ENCODE measurements around the gene ENGASE.

ENGASE gene

DNA sequence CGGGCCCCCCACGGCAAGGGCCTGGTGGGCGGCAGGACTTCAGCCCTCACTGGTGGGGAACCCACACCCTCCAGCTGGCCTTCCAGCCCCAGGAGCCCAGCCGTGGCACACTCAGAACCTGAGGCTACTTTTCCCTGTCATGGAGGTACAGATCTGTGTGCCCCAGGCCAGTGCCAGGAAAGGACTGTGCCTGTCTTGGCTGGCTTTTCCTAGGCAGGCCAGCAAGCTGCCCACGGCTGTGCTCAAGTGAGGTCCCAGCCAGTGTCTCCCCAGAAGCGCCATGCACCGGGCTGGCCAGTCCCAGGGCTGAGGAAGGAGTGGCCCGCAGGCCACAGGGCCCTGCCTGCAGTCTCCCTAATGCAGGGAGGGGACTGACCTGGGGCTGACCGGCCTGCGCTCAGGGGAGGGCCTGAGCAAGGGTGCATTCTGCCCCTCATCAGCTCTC, 16.6 kb downstream of the ENGASE start:
- DNase-seq (ENCODE audit: low read depth in 2 of 2): no peak

DNA sequence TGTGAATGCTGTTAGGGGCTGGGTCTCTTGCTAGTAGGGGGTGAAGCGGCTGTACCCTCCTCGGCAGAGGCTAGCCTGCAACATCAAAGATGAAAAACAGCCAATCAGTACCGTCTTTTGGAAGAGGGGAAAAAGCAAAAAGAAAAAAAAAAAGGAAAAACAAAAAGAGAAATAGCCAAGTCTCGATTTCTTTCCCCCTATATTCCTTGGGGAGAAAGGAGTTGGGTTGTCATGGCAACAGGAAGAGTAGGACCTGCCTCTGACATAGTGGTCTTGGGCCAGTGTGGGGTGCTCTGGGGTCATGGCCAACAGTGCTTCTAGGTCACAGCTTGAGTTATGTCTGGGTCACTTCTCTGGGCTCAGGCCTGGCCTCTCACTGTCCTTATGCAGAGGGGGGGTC, 17.9 kb downstream of the ENGASE start:
- no peak for DNase-seq (ENCODE audit: low read depth in 2 of 2)

DNA sequence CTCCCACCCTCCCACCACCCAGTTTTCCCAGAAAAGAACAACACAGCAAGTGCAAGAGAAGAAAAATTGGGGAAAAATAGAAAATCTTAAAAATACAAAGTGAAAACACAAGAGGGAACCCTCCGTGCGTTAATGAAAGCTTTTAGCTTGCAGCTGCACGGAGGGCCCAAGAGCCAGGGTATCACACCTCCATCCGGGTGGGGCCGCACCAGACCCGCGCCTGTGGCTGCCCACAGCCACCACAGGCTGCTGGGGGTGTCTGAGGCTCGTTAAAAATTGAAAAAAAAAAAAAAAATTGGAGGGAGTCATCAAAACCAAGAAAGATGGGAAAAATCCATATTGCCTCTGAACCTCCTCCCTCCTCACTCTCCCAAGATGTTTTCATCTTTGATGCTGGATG, 18.6 kb downstream of the ENGASE start:
- DNase-seq (ENCODE audit: low read depth in 2 of 2): no peak

DNA sequence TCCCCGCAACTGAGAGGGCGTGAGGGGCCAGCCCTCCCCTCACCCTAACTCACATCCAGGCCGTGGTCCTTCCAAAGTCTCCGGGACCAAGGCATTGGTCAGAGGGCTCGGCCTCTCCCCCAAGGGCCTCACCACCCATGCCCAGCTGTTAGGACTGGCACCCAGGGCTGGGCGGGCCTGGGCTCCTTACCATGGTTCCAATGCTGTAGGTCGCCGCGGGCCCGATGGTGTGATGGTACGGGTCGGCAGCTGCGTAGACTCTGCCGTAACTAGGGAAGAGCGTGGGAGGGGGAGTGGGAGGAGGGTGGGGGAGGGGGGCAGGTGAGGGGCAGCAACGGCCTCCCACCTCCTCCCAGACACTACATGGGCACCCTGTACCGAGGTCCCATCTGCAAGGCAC, 19.6 kb downstream of the ENGASE start:
- DNase-seq (ENCODE audit: low read depth in 2 of 2): no peak

DNA sequence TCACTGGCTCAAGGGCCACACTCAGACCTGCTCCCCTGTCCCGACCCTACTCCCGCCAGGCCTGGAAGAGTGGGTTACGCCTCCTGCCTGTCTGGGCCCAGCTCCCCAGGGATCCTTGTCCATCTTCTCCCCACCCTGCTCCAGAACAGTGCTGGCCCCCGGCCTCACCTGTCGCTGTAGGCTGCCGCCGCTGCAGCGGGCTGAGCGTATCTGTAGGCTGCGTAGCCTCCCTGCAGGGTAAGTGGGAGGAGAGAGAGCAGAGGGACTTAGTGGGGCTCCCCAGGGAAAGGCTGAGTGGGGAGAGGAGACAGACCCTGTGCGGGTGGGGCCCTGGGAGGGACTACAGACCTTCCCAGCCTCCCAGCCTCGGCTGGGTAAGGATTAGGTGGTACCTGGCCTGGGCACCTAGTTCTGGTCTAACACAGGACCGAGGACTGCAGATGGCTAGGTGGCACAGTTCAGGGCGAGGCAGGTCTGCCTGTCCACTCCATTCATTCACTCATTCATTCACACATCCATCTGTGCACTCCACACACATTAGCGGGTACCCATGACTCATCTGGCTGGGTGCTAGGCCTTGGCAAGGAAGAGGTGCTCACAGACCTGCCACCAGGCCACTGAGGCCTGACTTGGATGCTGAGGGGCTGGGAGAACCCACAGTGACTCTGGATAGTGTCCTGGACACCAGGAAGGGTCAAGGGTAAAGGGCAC, 20.9 kb downstream of the ENGASE start:
- no peak for DNase-seq (ENCODE audit: low read depth in 2 of 2)

DNA sequence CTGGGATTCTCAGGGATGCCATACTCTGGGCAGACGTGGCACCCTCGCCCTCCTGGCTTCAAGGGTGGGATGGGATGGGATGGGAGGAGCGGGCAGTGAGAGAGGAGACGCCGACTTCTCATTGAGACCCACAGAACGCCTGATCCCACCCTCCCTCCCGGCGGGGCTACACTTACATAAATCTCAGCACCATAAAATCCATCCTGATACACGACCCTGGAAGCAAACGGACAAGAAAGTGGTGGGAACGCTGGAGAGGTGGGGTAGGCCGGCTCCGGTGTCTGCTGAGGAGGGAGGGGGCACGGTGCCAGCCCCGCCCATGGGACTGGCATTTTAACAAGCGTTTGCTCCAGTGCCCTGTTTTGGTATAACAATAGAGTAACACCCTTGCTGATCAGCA, 21.9 kb downstream of the ENGASE start:
- DNase-seq (ENCODE audit: low read depth in 2 of 2): no peak

DNA sequence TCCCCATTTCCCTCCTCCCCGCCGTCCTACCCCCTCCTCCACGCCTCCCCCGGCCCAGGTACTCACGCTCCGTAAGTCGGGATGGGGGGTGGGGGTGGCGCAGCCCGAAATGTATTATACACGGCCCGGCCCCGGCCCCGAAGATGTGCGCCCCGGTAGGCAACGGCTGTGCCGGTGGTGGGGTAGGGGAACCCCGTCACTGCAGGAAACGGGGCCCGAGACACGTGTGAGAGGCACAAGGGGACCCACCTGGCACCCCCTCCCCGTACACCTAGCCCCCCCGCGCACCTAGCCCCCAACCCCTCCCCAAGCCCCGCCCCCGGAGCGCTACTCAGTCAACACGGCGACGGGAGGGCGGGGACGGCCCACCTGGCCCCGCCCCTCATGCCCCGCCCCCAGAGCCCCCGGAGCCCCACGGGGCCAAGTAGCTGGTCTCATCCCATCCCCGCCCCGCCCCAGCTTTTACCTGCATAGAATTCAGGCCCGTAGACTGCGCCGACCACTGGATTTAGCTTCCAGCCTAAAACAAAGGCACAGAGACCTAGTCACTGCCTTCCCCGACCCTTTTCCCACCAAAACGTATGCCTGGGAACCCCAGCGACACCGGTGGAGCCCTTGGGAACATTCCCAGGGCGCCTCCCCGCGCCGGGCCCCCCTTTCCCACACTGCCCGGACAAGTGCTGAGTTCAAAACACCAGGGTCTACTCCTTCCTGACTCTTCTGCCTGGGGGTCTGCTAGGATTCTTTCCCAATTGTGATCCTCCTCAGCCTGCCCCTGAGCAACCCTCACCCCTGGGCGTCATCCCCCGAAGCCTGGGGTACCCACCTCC, 22.8 kb downstream of the ENGASE start:
- DNase-seq (ENCODE audit: low read depth in 2 of 2): no peak

DNA sequence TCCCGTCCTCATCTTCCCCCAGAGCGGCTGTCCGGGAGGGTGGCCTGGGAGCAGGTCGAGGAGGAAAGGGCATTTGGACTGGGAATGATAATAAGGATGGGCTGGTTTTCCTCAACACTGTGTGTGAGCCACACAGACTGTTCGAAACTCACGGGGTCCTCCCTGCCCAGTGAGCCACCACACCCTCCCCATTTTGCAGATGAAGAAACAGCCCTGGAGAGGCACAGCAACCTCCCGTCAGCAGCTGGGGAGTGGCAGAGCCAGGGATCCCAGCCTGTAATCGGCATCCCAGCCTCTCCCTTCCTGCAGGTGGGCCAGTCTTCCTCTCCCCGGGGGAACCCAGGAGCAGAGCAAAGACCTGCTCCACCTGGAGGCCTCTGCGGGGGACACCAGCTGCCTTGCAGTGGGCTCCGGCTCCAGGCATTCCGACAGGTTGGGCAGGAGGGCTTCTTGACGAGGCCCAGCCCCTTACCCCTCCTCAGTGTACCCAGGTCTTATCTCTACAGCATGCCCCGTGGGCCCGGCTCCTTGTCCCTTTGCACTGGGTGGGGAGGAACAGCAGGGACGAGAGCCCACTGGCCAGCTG, 23.8 kb downstream of the ENGASE start:
- DNase-seq (ENCODE audit: low read depth in 2 of 2): no peak

DNA sequence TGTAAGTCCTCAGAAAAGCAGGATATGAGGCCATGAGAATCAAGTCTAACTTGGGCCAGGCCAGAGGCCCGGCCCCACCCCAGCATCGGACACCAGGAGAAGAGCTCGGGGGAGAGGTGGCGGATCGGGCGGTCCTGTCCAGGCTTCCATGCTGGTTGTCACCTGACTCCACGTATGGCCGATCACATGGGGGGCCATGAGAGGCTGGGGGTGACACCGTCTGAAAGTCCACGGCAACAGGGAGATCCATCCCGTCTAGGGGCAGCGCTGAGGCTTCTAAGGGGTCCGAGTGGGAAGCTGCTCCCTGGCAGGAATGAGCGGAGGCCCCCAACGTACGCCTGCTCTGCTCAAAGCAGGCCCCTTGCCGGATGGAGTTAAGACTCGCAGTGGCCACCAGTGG, 25.8 kb downstream of the ENGASE start:
- no peak for DNase-seq (ENCODE audit: low read depth in 2 of 2)

DNA sequence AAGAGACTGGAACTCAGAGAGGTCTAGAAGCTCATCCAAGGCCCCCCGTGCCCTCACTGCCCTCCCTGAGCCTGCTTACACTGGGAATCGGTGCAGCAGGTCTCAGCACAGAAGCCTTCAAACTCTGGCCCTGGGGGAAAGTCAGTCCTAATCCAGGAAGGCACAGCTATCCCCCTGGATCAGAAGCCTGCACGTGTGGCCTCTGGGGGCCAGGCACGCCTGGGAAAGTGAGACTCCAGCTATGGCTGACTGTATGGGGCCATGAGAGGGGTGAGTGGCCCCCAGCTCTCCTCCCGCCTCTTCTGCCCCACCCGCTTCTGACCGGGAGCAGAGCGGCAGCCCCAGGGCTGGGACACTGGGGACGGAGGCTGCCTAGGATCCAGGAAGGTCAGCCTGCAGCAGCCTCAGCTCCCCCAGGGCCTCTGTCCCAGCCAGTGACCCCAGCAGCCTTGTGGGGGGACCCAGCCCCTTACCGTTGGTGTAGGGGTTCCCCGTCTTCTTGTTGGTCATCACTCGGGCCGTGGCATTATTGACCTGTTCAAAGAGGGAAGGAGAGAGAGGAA, 26.6 kb downstream of the ENGASE start:
- DNase-seq (ENCODE audit: low read depth in 2 of 2): no peak

DNA sequence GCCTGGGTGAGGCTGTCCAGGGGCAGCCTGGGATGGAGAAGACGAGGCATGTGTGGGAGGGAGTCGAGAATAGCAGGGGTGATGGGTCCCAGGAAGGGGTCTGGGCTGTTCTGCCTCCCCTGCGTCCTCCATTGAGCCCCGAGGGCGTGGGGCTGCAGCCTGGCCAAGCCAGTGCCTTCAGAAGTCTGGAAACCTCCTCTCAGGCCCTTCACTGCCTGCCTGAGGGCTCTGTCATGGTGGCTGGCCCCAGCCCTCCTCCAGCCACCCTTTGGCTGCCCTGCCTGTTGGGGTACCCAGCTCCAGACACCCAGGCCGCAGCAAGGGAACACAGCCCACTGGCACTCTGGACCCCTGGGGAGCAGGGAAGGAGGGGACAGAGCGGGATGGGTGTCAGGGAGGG, 27.6 kb downstream of the ENGASE start:
- no peak for DNase-seq (ENCODE audit: low read depth in 2 of 2)

DNA sequence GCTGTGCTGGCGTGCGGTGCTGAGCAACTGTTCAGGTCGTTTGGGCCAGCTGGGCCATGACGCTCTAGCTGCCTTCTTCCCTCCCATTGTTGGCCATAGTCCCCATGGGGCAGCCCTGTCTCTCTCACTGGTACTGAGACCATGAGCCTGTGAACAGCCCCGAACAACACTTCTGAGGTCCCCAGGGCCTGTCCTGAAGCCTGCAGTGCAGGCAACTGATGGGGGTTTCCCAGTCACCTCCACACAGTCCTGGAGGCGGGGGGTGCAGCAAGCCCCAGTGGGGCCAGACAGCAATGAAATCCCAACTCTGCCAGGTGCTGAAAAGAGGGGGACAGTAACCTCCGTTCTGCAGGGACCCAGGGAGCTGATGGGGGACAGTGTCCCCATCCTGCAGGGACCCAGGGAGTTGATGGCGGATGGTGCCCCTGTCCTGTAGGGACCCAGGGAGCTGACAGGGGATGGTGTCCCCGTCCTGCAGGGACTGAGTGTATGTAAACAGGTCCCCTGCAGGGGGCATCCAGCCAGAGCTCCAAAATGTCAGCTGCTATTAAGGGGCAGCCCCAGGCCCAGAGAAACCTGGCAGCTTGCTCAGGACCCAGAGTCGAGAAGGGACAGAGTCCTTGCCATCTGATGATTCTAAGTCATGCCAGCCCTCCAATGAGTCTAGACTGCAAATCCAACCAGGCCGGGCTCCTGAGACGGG, 30.4 kb downstream of the ENGASE start:
- DNase-seq (ENCODE audit: low read depth in 2 of 2): no peak

DNA sequence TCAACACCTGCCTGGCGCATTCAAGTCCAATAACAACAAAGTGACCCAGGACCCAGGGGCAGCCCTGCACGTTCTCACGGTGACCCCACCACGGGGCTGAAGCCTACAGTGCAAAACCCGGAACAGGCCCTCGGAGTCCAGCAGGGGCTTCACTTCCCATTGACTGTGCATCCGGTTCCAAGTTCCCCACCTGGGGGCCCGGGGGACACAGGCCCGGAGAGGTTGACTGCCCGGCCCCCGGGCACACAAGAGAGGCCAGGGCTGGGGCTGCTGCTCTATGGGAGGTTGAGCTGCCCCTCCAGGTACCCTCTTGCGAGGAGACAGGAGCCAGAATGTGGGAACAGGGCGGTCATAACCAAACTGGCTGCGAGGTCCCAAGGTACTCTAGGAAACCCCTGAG, 31.3 kb downstream of the ENGASE start:
- no peak for DNase-seq (ENCODE audit: low read depth in 2 of 2)

DNA sequence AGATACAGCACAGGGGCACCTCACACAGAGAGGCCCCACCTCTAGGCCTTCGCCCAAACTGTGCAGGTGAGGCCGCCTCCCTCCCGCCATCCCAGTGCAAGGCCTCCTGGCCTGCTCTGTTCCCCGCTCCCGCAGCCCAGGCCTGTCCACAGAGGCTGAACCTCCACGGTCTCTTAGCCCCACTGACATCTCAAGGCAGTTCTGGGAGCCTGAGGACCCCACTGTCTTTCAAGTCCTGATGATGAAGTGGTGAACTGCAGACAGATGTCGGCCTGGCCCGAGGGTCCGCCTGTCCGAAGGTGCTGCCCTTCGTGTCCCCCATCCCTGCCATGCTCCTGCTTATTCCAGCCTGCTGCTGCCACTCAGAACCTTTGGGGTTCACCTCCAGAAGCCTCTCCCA, 32.3 kb downstream of the ENGASE start:
- DNase-seq (ENCODE audit: low read depth in 2 of 2): no peak

DNA sequence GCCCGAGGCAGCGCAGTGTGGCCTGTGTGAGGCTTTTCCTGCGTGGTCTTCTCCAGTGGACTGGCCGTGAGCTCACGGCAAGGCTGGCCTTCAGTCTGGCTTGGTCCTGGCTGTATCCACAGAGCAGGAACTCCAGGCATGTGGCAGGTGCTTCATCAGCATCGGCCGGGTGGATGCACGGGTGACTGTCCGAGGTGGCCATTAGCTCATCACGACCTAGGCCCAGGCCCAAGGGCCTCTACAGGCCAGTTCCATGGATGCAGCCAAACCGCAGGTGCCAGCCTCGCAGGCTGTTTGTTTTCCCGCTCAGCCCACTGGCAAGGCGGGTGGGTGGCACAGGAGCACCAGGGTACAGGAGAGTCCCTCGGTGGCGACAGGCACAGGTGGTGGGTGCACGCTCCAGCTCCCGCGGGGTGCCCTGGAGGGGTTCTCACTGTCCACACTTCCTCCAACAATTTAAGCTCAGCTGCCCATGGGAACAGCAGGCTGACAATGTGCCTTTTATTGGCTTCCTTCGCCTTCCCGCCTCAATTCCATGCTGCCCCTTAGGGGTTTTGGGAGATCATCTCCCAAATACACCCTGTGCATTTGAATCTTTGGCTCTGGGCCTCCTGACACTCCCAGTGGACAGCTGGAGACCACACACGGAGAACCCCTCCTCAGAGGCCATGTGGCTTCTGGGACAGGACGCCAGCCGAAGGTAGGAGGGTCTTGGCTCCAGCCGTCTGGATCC, 33.0 kb downstream of the ENGASE start:
- no peak for DNase-seq (ENCODE audit: low read depth in 2 of 2)

DNA sequence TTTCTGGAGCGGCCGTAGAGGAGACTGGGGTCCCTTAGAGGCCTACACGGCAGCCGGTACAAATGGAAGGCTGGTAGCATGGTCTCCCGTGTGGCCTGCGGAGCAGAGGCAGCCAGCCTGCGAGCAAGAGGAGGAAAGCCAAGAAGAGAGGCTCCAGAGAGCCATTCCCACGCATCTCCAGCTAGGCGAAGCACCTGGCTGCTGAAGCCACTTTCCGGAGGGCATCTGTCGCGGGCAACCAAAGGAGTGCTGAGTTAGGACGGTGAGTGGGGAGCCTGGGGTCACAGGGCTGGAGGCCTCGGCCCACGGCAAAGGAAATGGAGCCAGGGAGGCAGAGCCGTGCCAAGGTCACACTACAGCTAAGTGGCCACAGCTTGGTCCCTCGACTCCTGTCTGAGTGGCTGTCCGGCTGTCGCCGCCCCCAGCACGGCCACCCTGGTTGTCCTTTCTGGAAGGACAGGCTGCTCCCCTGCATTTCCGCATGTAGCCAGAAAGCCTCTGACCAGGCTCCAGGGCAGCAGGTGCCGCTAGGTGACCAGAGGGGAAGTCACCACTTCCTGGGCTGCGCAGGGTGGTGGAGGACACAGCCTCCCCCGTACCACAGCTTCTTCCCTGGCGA, 33.7 kb downstream of the ENGASE start:
- DNase-seq (ENCODE audit: low read depth in 2 of 2): no peak

DNA sequence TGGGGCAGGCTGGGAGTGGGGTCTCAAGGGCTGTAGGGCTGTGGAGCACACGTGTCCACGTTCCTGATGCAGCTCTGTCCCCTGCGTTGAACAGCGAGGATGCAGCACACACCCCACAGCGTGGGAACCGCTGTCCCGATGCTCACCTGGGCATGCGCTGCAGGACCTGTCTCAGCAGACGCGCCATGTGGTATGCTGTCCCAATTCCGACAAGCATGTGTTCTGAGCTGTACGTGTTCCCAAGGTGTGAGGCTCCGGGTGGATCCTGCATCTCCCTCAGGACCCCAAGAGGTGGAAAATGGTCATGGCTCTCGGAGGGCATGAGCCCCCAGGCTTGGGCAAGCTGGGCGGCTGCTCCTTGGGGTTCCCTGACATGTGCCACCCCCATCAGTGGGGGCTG, 34.2 kb downstream of the ENGASE start:
- DNase-seq (ENCODE audit: low read depth in 2 of 2): no peak

DNA sequence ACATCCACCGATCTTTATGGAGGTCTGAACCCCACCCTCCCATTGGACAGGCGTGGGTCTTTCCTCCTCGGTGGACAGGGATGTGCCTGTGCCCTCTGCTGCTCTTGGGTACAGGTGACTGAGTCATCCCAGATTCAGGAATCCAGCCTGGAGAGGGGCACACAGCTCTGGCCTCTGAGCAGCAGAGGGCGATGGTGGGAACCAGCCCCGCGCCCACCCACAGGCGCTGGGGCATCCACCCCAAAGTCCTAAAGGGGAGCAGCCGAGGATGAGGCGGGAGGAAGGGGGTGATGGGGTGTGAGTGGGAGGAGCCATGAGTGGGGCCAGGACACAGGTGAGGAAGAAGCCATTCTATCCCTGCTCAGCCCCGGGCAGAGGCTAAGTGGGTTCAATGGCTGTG, 35.0 kb downstream of the ENGASE start:
- no peak for DNase-seq (ENCODE audit: low read depth in 2 of 2)

DNA sequence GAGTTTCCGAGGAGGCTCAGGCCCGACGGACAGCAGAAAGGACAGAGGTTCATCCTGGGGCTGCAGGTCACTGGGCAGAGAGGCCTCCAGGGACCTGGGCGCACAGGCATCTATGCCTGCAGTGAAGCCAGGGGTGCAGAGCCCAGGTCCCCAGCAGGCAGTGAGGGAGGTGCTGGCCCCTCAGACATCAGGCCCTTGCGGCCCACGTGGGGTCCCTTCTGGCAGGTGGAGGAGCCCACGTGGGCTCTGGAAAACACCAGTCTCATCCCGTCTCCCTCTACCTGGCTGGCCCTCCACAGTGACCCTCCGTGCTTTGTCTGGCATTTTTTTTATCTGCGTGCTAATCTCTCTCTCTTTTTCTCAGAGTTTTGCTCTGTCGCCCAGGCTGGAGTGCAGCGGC, 36.5 kb downstream of the ENGASE start:
- DNase-seq (ENCODE audit: low read depth in 2 of 2): no peak

DNA sequence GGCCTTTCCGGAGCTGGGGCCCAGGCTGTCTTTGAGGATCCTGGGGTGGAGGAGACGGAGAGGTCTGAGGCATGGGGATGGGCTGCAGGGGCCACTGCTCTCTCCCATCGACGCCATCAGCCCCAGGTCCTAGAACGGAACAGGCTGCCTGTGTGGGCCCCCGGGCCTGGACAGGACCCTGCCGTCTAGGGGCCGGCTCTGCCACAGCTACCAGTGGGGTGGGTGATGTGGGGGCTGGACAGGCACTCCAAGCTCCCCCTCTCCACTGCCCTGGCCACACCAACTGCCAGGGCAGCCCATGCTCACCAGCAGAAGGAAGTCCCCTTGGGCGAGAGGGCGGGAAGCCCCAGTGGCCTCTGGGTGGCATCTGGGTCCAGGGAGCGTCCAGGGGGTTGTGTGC, 37.8 kb downstream of the ENGASE start:
- DNase-seq (ENCODE audit: low read depth in 2 of 2): no peak

Data from stimulated activated CD4-positive, alpha-beta T cell treated with anti-CD3 and anti-CD28 coated beads, Interleukin-4, amount 100 ng/mL, for 48 hours (primary cell).